Loucy (cell line): Measurements from ENCODE around the gene PTGES.

Experiments used
- EZH2phosphoT487 ChIP-seq: fragments of 200-600 bp; IDR thresholded peaks from 2 replicates; pipeline ENCODE4 v1.6.1; 2018; ENCODE audit warnings: antibody characterized with exemption, mild to moderate bottlenecking, moderate library complexity, borderline replicate concordance
- TF ChIP-seq, protein P1 (sequence below): fragments of 200-600 bp; sonication (generic); conservative IDR thresholded peaks from 2 replicates; pipeline ENCODE4 v1.5.1; 2014; ENCODE audit warnings: mild to moderate bottlenecking, antibody characterized with exemption, low read length

DNA sequence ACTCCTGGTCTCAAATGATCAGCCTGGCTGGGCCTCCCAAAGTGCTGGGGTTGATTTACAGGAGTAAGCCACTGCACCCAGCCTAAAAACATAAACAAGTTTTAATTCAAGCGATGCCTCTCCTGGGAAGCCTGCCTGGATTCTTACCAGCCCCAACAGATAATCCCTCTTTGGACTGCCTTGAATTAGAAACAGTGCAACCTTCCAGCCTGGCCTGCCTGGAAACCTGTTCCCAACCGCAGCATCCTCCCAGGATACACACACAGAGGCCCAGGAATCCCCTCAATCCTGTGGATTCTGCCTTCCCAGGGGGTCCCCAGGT is 19.2 kb downstream of the PTGES start:
- TF ChIP-seq, protein P1, sequence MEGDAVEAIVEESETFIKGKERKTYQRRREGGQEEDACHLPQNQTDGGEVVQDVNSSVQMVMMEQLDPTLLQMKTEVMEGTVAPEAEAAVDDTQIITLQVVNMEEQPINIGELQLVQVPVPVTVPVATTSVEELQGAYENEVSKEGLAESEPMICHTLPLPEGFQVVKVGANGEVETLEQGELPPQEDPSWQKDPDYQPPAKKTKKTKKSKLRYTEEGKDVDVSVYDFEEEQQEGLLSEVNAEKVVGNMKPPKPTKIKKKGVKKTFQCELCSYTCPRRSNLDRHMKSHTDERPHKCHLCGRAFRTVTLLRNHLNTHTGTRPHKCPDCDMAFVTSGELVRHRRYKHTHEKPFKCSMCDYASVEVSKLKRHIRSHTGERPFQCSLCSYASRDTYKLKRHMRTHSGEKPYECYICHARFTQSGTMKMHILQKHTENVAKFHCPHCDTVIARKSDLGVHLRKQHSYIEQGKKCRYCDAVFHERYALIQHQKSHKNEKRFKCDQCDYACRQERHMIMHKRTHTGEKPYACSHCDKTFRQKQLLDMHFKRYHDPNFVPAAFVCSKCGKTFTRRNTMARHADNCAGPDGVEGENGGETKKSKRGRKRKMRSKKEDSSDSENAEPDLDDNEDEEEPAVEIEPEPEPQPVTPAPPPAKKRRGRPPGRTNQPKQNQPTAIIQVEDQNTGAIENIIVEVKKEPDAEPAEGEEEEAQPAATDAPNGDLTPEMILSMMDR: no peak
- TF ChIP-seq EZH2phosphoT487: no peak
